ENCODE data around the gene PGM5. TPM values are rescaled to one million over a fixed set of nuclear protein-coding genes. Genes with fewer than 3 reads are reported as not detected.

Gene PGM5
- total RNA-seq, 1 donor from 2014 or later, result not detected

DNA sequence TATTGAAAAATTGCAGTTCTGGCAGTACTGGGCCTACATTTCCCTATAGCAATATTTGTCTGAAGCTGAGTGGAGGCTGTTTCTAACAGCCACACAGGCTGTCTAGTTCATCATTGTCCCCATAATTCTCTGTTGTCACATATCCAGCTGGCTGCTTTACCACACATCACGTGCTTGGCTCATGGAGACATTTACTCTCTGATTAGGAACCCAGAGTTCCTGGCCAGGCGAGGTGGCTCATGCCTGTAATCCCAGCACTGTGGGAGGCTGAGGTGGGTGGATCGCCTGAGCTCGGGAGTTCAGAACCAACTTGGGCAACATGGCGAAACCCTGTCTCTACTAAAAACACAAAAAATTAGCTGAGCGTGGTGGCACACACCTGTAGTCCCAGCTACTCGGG lies 81.4 kb downstream of the PGM5 start:
- no peaks in the 10 kb centered on the region for H3K4me1 Mint-ChIP-seq (ENCODE audit: low read depth, unreplicated experiment)
- H3K27ac Mint-ChIP-seq (ENCODE audit: unreplicated experiment), result no peak overlapping the region
- no peaks in the 10 kb centered on the region for H3K27me3 Mint-ChIP-seq (ENCODE audit: unreplicated experiment)
- no peaks in the 10 kb centered on the region for H3K36me3 Mint-ChIP-seq (ENCODE audit: unreplicated experiment)
- no peak for DNase-seq
- no peak overlapping the region for H3K4me3 Mint-ChIP-seq (ENCODE audit: unreplicated experiment)
- H3K9me3 Mint-ChIP-seq (ENCODE audit: unreplicated experiment), result no peaks in the 10 kb centered on the region
- TF ChIP-seq, protein P1, sequence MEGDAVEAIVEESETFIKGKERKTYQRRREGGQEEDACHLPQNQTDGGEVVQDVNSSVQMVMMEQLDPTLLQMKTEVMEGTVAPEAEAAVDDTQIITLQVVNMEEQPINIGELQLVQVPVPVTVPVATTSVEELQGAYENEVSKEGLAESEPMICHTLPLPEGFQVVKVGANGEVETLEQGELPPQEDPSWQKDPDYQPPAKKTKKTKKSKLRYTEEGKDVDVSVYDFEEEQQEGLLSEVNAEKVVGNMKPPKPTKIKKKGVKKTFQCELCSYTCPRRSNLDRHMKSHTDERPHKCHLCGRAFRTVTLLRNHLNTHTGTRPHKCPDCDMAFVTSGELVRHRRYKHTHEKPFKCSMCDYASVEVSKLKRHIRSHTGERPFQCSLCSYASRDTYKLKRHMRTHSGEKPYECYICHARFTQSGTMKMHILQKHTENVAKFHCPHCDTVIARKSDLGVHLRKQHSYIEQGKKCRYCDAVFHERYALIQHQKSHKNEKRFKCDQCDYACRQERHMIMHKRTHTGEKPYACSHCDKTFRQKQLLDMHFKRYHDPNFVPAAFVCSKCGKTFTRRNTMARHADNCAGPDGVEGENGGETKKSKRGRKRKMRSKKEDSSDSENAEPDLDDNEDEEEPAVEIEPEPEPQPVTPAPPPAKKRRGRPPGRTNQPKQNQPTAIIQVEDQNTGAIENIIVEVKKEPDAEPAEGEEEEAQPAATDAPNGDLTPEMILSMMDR (IDR thresholded peaks at IDR 0.05; ENCODE audit: partially characterized antibody, unreplicated experiment), result no peak

DNA sequence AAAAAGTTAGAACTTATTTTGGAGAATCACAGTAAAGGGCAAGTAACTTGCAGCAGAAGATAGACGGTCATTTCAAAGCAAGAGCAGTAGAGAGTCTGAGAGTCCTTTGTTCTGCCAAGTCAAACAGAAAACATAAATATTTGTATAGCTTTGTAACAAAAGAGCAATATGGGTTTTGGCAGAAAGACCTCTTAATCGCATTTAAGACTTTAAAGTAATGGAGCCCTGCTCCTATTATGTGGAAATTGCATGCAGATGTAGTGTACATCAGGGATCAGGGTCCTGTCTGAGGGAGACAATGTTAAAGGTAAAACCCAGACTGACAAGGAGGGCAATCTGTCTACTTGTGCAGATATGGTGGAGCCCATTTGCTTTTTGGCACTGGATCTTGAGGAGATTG lies 87.2 kb downstream of the PGM5 start:
- Mint-ChIP-seq H3K27ac (ENCODE audit: unreplicated experiment) (no peak overlapping the region), H3K4me1 (ENCODE audit: low read depth, unreplicated experiment) (no peaks in the 10 kb centered on the region), H3K9me3 (ENCODE audit: unreplicated experiment) (no peaks in the 10 kb centered on the region), H3K27me3 (ENCODE audit: unreplicated experiment) (no peaks in the 10 kb centered on the region), H3K4me3 (ENCODE audit: unreplicated experiment) (no peak overlapping the region), H3K36me3 (ENCODE audit: unreplicated experiment) (no peaks in the 10 kb centered on the region)
- TF ChIP-seq, protein P1 (IDR thresholded peaks at IDR 0.05; ENCODE audit: partially characterized antibody, unreplicated experiment), result no peak
- DNase-seq, result no peak

DNA sequence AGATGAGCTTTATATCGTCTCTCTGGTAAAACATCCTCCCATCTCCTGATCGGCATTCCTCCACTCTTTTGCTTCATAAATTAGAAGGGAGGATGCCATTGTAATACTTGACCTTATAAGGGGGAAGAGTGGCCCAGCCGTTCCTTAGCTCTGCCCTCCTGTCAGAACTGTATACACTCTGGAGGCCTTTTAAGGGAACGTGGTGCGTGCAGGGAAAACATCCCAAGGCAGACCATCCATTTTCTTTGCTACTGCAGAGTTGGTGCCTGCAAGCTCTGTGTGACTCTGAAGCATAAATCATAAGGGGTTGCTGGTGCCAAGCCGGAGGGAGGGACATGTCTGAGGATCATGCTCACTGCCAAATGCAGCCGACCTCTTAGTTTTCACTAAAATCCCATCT lies 90.4 kb downstream of the PGM5 start:
- DNase-seq, result no peak
- no peaks in the 10 kb centered on the region for H3K36me3 Mint-ChIP-seq (ENCODE audit: unreplicated experiment)
- H3K27ac Mint-ChIP-seq (ENCODE audit: unreplicated experiment), result no peak overlapping the region
- H3K9me3 Mint-ChIP-seq (ENCODE audit: unreplicated experiment), result peaks cover 2% of the 10 kb centered on the region
- H3K4me3 Mint-ChIP-seq (ENCODE audit: unreplicated experiment), result no peak overlapping the region
- TF ChIP-seq, protein P1 (IDR thresholded peaks at IDR 0.05; ENCODE audit: partially characterized antibody, unreplicated experiment), result no peak
- H3K4me1 Mint-ChIP-seq (ENCODE audit: low read depth, unreplicated experiment), result no peaks in the 10 kb centered on the region
- H3K27me3 Mint-ChIP-seq (ENCODE audit: unreplicated experiment), result no peaks in the 10 kb centered on the region

DNA sequence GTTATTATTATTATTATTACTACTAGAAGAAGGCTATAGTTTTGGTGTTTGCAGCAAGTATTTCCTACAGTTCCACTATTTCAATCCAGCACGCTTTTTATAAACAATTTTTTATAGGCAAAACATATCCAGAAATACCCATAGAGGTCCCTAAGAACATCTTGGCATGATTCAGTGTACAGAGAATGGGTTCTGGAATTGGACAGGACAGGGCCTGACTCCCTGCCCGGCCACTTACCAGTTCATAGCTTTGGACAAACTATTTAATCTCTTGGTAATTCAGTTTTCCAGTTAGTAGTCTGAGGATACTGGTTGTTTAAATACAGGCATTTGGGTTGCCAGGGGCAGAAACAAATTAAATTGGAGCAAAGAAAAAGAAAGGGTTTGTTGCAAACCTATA lies 91.2 kb downstream of the PGM5 start:
- no peak for DNase-seq
- Mint-ChIP-seq H3K9me3 (ENCODE audit: unreplicated experiment) (peaks cover 2% of the 10 kb centered on the region), H3K4me3 (ENCODE audit: unreplicated experiment) (no peak overlapping the region), H3K27me3 (ENCODE audit: unreplicated experiment) (no peaks in the 10 kb centered on the region), H3K27ac (ENCODE audit: unreplicated experiment) (no peak overlapping the region), H3K36me3 (ENCODE audit: unreplicated experiment) (no peaks in the 10 kb centered on the region), H3K4me1 (ENCODE audit: low read depth, unreplicated experiment) (no peaks in the 10 kb centered on the region)
- TF ChIP-seq, protein P1 (IDR thresholded peaks at IDR 0.05; ENCODE audit: partially characterized antibody, unreplicated experiment), result no peak

DNA sequence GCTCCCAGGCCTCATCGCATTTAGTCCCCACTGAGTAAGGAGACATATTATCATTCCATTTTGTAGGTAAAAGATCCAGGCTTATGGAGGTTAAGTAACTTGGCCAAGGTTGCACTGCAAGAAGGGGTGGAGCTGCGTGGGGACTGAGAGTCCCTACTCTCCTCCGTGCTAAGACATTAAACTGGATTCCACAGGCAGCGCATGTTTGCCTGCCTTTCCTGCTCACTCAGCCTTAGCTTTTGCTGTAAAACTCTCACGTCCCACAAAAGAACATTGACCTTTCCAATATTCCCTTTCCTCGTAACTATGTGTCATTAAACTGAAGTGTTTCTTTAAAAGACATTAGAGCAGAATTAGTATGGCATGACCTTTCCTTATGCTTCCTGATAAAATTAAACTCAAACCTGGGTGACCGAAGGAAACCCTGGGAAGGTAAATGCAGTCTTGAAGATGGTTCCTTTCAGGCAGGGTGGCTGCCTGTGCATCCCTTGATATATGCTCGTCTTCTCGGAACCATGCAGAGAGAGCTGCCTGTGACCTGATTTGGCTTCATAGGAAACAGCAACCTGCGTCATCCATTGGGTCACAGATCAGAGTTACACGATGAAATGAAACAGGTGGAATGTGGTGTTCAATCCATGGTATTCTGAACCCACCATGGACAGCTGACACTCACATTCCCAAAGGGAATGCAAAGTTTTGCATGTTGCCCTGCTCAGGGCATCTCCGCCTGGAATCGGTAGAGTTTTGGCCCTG lies 98.3 kb downstream of the PGM5 start:
- Mint-ChIP-seq H3K36me3 (ENCODE audit: unreplicated experiment) (no peaks in the 10 kb centered on the region), H3K9me3 (ENCODE audit: unreplicated experiment) (peaks cover 2% of the 10 kb centered on the region), H3K4me1 (ENCODE audit: low read depth, unreplicated experiment) (no peaks in the 10 kb centered on the region), H3K27me3 (ENCODE audit: unreplicated experiment) (no peaks in the 10 kb centered on the region), H3K4me3 (ENCODE audit: unreplicated experiment) (no peak overlapping the region), H3K27ac (ENCODE audit: unreplicated experiment) (no peak overlapping the region)
- no peak for DNase-seq
- TF ChIP-seq, protein P1 (IDR thresholded peaks at IDR 0.05; ENCODE audit: partially characterized antibody, unreplicated experiment), result no peak

Measured in glutamatergic neuron (in vitro differentiated cells).